Measurements from ENCODE around the gene RALGPS1.

RALGPS1 gene

DNA sequence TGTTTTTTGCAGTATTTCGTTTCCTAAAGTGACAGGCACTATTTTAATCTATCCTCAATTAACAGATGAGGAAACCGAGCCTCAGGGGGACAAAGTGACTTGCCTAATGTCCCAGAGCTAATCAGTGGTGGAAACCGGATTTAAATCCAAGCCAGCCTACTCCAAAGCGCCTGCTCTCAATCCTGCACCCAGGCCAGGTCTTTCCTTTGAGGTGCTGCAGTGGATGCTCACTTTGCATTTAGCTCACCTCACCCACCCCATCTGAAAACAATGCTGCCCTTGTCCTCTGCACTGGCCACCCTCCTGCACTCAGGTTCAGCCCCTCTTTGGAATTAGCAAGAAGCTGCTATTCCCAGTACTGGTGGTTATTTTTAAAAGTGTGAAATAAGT is 191.9 kb downstream of the RALGPS1 start:
- TF ChIP-seq CTCF (IDR thresholded peaks at IDR 0.05; ENCODE audit: low read depth, low read length) = no peak

GRCh38 chr9:127107171-127107928 is 192.8 kb downstream of the RALGPS1 start:
- no peak overlapping the region for H3K4me3 ChIP-seq (ENCODE audit: low read depth, low read length)
- TF ChIP-seq CTCF (IDR thresholded peaks at IDR 0.05; ENCODE audit: low read depth, low read length) = no peak

More for the DNA sequence above, 191.9 kb downstream of the RALGPS1 start:
- H3K4me3 ChIP-seq (ENCODE audit: low read depth, low read length) = no peak overlapping the region

GRCh38 chr9:127107929-127108876 is 193.6 kb downstream of the RALGPS1 start:
- TF ChIP-seq CTCF (IDR thresholded peaks at IDR 0.05; ENCODE audit: low read depth, low read length) = no peak
- H3K4me3 ChIP-seq (ENCODE audit: low read depth, low read length) = no peak overlapping the region

GRCh38 chr9:127109212-127109711 is 194.7 kb downstream of the RALGPS1 start:
- no peak for TF ChIP-seq CTCF (IDR thresholded peaks at IDR 0.05; ENCODE audit: low read depth, low read length)
- H3K4me3 ChIP-seq (ENCODE audit: low read depth, low read length) = no peak overlapping the region

DNA sequence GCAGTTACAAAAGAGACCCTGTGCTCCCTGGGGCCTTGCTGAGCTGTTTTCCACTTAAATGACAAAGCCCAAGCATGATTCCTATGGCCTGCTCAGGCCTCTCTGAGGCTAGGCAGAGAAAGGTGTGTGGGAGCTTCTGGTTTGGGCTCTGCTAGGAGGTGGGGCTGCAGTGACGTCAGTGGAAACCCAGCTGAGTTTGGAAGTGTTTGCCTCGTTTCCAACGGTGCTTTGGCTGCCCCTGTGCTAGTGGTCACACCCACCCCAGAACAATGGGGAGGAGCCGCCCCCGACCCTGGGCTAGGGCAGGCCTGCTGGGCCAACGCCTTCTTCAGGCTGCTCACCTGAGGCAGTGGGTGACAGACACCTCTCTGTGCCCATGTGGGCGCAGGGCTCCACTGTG is 197.5 kb downstream of the RALGPS1 start:
- TF ChIP-seq CTCF (IDR thresholded peaks at IDR 0.05; ENCODE audit: low read depth, low read length) = no peak
- no peak overlapping the region for H3K4me3 ChIP-seq (ENCODE audit: low read depth, low read length)

DNA sequence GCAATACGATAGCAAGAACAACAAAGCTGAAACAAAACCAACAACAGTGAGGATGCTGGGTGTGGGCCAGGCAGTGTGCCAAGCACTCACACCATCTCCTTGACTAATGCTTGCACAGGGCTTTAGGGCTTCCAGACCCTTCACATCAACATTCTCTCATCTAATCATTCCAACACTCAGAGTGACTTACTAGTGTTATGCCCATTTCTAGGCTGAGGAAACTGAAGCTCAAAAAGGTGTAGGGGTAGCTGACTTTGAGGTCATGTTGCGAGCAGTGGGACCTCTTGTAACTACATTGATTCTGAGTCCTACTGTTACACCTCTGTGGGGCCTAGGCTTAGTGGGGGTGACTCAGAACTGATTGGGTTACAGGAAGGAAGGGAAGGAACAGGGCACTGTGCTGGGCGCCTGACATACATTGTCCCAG is 198.2 kb downstream of the RALGPS1 start:
- no peak overlapping the region for H3K4me3 ChIP-seq (ENCODE audit: low read depth, low read length)
- no peak for TF ChIP-seq CTCF (IDR thresholded peaks at IDR 0.05; ENCODE audit: low read depth, low read length)

Measured in WI38 (cell line).